GM18508 (cell line): ENCODE data around the gene RPS6KA2.

Experiments
- ATAC-seq: cut with Tn5 transposase; IDR thresholded peaks from one replicate; pipeline ENCODE4 v1.9.1; 2021; ENCODE audit warnings: moderate number of reproducible peaks; ENCODE audit not compliant: insufficient read depth, unreplicated experiment

The RPS6KA2 gene

DNA sequence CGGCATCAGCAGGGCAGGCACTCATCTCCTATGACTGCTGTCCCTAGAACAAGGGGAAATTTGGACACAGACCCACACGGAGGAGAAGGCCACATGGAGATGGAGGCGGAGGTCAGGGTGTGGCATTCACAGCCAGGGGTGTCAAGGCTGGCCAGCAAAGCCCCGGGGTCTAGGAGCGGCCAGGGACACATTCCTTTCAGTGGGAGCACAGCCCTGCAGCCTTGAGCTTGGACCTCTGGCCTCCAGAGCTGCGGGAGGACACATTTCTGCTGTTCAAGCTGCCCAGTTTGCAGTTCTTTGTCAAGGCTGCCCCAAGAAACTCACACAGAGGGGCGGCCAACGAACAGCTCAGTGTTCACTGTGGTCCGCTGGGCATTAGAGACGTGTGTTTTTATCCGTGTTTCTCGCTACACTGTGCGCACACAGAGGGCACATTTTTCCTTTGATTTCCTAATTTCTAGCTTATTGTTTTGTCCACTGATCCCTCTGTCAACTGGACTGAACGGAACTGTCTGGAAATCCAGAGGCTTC lies 150.9 kb downstream of the RPS6KA2 start:
- ATAC-seq: no peak

DNA sequence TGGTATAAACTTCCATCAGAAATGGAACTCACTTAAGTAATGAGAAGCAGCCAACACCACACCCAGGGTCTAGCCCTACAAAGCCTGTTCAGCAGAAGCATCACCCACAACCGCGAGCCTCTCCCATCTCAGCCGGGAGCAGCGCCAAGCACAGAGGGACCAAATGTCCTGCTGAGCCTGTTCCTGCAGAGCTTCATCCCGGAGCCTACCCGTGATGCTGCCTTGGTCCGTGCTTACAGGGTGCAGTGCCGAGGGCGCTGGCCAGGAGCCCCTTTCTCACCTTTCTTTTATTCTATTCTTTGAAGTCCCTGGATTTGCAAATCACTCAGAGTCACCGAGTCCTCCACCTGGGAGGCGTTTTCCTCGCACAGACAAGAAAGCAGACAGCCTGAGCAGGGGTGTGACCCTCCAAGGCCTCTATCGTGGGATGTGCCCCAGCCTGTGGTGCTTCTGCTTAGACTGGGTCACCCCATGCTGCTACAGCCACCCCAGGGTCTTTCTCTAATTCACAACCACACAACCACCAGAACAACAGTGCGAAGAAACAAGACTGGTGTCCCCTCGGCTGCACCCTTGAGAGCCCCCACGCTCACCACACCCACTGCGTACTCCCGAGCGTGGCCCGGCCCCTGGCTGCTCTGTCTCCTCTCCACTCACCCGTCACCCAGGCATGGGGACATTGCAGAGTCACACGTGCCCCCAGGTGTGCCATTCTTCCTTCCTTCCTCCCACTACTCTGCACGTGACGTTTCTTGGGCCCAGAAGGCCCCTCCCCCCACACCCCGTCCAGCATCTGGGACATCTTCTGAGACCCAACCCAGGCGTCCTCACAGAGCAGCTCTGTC lies 152.1 kb downstream of the RPS6KA2 start:
- ATAC-seq: no peak

DNA sequence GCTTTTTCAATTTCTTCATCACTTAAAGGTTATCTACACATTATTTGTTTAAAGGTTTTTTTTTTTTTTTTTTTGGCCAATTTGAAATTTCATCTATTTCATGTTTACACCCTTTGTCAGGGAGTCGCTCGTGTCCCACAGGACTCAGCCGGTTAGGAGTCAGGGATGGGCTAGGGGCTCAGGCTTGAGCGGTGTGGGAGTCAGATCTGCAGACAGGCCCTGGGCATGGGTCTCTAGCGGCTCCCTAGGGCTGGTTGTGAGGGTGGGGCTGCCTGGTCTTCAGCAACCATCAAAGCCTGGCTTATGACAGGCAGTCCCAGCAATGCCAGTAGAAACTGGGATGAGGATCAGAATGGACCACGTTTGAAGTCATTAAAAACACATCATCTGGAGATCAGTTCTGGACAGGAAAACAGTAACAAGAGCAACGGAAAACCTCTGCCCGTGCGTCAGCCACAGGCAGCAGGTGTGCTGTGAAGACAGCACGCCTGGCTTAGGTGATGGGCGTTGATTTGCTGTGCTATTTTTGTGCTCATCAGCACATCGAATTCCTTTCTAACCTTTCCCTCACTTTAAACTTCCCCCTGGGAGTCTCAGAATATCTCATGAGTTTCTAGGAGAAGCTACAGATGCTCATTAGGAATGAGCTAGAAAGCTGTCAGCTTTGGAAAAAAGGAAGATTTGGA lies 153.0 kb downstream of the RPS6KA2 start:
- ATAC-seq: no peak

DNA sequence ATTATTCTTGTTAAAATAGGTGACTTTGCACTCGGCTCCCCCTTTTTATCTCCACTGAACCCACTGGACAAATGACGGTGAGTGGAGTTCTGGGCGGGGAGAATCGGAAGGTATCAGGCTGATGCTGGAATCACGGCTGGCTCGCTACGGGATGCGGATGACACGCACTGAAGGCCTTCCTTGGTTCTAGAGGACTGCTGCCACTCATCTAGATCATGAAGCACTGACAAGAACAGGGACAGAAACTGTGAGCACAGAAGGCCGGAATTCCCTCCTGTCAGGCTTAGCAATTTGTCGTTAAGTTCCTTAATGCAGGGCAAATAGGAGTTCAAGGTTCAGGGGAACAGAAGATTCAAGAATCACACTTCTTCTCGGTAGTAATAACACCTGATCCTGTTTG lies 154.4 kb downstream of the RPS6KA2 start:
- no peak for ATAC-seq

DNA sequence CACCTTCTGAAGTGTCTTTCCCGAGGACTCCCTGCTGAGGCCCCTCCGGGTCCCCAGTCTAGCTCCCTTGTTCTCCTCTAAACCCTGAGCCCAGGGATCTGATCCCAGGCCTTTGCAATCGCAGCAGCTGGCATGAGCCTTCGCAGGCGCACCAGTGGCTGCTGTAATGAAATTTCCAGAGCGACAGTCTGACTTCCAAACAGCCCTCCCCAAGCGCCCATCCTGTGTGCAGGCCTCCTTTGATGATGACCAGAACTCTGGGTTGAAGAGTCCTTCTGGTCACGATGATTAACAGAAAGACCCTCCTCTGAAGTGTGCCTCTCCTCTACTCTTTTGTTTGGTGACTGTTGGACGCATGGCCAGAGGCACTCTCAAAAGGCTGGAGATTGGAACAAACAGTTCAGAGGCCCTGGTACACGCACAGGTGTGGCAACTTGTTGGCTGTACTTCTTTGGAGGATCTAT lies 155.2 kb downstream of the RPS6KA2 start:
- no peak for ATAC-seq

DNA sequence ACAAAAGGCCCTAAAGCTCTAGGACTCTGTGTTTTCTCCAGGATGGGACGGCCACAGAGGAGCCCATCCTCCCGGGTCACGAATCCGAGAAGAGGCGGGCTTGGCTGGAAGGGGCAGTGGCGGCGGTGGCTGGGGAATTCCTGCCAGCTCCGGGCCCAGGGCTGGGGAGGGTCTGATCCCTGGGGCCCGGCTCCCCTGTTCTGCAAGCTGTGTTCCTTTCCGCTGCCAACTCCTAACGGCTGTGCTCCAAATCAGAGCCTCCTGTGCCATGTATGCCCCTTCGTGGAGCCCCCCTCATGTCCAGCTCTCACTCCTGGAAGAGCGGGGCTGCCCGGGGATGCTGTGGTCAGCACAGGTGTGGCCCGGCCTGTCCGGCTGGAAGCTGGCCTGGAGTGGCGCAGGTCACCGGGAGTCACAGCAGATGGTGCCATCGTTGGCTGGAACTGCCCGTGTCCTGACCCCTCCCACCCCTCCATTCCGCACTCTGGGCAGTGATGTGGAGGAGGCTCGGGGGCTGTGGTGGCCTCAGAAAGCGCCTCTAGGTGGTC lies 156.1 kb downstream of the RPS6KA2 start:
- no peak for ATAC-seq

DNA sequence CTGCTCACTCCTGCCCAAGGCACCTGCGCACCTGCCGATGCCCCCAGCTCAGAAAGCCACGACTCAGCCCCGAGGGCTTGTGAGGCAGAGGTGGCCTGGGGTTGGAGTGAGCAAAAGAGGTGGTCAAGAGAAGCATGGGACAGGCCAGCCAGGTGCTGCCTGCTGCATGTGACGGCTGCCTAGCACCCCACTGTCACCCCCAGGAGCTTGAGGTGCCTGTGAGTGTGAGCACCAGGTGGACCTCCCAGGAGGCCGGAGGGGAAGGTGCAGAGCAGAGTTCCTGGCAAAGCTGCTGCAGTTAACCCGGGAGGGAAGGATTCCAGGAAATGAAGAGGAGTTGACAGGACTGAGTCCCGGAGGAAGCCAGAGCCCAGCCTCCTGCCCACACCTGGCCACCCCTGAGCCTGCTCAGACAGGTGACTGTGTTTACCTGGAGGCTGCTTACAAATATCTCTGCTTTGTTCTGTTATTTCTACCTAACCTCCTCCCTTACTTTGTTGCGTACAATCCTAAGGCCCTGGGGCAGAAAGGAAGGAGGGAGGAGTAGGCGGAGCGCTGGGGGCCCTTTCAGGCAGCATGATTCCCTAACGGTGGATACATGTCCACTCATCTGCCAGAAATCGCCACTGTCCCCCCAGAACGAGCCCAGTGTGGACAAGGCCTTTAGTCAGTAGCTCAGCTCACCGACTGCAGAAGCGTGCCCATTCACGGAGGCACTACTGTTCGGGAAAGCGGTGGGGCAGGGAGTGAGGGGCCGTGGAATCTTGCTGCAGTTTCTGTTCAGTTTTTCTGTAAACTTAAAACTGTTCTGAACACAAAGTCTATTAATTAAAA lies 156.8 kb downstream of the RPS6KA2 start:
- no peak for ATAC-seq

DNA sequence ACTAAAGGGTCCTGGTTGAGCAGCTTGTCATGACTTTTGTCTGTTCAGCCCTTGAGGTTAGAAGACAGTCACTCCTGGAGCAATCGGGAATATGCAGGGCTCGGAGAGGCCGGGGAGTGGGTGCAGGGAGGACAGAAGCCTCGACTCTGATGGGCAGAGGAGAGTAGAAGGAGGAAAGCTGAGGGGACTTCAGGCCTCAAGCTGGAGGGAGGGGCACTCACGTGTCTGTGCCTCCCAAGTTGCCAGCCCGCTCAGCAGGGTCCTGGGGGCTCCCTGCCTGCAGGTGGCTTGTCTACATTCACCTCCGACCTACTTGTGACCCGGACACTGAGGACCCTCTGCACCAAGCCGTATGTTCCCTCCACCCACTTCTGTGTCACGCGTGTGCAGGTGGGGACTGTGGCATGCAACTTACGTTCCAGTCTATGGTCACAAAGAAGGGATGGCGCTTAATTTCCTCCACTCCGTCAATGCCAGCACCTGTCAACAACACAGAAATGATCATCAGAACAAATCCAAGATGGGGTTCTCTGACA lies 157.6 kb downstream of the RPS6KA2 start:
- no peak for ATAC-seq

DNA sequence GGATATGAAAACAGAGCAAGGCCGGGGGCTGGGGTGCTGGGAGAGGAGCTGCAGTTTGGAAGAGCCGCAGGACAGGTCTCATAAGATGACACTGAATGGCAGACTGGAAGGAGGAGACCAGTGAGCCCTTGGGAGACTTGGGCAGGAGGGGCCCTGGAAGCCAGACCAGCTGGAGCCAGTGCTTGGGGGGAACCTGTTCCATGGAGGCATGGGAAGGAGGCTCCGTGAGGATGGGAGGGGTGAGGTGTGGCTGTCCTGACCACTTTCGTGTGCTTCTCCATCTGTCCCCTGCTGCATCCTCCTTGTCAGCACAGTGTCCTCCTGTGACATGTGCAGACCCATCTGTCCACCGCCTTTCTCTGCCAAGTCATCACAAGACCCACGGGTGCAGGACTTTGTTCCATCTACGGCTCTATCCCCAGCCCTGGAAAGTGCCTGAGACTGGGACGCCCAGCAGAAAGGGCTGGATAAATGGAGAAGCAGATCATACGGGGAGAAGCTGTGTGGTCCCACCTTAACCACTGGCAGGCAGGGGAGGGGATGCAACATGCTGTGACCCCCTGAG lies 159.5 kb downstream of the RPS6KA2 start:
- no peak for ATAC-seq

DNA sequence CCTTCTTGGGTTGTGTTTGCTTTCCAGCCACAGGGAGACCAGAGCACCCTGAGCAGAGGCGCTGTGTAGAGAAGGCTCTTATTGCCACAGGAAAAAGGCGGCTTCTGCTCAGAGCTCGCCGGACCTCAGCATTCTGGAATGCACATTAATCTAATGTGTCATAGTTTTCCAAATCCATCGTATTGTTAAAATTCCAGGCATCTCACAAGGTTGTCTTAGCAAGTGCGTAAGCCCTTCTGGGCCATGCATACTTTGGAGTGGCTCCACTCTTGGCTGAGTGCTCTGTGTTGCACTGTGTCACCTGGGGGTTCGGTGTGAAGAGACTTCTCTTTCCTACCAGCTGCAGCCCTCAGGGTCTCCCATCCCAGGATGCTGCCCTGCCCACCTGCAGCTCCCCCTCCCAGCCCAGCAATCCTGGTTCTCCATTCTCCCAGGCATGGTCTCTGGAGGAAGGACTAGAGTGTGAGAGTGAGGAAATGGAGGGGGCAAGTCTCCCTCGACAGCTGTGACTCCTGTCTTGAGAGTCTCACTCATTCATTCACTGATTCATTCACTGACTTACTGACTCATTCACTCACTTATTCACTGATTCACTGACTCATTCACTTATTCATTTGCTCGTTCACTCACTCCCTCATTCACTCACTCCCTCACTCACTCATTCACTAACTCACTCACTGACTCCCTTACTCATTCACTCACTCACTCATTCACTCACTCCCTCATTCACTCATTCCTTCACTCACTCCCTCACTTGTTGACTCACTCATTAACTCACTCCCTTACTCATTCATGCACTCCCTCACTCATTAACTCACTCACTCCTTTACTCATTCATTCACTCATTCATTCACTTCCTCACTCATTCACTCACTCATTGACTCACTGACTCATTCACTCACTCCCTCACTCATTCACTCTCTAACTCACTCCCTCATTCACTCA lies 160.6 kb downstream of the RPS6KA2 start:
- no peak for ATAC-seq

DNA sequence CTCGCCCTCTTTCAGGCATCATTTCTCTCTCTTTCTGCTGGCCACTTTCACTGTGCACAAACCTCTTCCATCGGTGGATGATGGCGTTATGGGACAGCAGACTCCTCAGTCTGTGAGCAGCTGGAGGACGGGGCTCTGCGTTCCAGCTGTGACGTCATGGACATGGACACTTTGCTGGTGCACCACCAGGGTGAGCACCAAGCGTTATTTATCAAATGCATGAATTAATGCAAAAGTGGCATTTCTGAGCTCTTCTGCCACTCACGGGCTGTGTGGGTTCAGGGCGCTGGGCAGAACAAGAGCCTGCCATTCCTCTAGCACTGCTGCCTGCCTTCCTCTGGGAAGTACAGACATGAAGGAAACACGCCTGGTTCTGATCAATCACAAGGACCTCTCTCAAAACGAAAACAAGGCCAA lies 161.4 kb downstream of the RPS6KA2 start:
- ATAC-seq: no peak

DNA sequence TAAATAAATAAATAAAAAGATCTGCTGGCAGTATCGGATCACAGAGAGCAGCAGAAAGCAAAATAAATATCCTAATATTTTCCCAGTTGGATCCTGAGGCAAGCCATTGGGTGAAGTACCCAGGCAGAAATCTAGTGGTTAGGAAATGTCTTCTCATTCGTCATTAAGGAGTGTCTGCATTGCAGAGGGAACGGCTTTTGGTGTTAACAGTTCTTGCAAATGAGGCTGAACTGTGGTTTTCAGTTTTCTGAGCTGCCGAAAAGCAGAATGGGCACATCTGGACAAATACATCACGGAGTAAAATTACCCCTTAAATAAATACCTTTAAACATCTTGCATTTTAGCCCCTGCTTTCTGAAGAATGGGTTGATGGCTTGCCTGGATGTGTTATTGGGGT lies 162.1 kb downstream of the RPS6KA2 start:
- no peak for ATAC-seq

DNA sequence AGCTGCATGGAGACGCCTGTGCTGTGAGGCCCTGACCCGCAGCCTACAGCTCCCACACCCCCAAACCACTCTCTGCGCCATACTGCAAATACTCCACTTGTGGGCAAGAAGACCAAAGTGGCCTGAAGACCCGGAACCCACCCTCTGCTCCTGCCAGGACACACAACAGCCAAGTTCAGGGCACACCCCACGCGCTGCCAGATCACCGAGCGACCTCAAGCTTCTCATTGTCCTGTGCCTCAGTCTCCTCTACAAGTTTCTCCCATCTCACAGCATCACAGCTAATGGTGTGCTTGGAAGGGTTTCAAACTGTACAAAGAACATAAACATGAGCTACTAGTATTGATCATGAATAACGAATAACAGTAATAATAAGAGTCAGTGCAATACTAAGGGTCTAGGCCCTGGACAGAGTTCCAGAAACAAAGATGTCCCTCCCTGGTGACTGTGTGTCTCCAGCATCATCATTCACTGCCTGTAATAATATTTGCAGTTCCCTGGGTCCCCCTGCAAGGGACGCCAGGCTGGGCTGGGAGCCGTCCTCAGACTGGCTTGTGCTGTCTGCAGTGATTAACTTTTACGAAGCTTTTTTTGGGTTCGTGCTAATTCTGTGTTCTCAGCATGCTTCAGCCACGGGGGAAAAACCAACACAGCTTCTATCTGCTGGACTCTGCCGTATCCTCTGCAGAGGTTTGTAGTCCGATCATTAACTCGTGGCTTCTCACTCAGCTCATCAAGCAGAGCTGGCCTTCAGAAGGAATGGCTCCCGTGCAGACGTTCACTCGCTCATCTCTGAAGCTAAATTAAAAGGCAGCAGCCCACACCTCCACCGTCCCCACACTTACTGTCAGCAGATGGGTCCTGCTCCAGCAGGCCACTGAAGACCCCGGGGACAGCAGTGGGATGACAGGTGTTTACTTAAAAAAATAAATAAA lies 162.7 kb downstream of the RPS6KA2 start:
- no peak for ATAC-seq

DNA sequence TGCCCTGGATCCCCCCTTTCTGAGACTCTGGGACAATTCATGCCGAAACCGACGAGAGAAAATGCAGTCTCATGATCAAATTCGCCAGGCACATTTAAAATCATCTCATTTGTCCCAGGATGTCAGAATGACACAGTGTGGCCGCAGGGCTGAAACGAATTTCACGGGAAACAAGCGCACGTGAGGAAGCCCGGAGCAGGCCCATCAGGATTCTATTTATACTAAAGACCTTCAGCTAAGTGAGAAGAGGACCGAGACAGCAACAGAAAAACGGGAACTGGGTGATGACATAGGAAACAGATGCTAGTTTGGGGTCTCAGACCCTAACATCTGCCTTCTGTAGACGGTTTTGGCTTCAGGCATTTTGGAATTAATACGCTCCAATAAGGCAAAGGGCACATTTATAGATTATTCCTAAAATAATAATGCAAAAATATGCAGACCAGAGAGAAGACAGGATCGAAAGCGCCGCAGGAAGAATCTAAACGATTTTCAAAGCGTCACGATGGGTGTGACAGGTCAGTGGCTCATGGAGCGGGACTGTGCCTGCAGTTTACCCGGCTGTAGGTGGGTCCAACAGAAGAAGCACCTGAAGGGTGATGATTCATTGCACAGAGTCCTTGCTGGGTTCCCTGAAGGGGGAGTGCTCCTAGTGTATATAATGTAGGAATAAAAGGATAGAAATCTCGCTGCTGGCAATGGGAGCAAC lies 163.5 kb downstream of the RPS6KA2 start:
- ATAC-seq: no peak

DNA sequence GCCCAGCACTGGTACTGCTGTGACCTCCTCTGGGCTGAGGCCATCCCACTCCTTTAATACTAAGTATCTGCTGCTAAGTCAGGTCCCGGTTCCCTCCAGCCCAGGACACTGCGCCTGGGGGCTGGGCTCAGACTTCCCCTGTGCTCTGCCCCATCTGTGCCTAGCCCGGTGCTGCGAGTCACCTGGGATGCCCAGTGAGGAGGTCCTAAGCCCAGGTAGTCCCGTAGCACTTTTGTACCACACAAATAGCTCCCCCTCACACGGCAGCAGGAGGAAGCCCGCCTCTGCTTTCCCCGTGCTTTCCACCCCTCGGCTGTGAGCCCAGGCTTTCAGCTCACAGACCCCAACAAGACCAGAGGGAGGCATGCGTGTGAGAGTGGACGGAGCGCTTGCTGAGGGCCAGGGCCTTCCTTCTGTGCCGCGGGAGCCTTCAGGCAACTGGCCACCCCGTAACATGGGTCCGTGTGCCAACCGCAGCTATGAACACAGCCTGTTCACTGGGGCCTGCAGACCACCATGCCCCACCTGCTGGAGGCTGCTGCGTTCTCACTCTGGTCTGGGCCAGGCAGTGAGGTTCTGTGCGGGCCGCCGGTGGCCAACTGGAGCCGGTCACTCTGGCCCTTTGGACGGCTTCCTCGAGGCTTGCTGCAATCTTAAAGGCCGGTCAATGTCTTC lies 164.5 kb downstream of the RPS6KA2 start:
- ATAC-seq: no peak

DNA sequence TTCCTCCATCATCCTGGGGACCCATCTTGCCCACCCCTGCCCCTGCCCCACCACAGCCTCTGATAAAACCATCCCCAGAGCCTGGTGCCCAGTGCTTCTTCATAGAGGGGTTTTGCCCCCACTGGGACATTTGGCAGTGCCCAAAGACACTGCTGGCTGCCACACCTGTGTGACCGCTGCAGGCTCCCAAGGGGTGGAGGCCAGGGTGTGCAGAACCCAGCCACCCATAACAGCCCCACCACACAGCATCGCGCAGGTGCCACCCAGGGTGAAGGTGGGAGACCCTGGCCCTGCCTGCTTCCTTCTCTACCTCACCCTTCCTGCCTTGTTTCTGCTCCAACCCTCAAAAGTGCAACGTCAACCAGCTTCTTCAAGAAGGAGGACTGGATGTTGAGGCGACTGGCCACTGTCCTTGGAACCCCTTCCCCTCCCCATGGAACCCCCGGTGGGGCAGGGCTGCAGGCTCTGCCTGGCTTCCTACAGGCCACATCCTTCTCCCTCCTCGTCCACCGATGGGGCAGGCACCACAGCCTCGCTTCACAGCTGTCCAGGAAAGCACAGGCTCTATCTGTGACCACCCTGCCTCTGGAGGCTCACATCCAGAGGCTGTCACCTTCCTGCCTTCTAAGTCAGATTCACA lies 165.1 kb downstream of the RPS6KA2 start:
- ATAC-seq: no peak
